GM12878 (cell line): Measurements from ENCODE around the gene ARHGAP26. TPM values are rescaled to one million over a fixed set of nuclear protein-coding genes. Genes with fewer than 3 reads are reported as not detected.

Experiments used
- BCL11A ChIP-seq: IDR thresholded peaks from 2 replicates; pipeline ENCODE4 v1.6.1; 2011; ENCODE audit warnings: low read depth, low read length
- CREM ChIP-seq: IDR thresholded peaks from 2 replicates; pipeline ENCODE4 v1.6.1; 2014; ENCODE audit warnings: antibody characterized with exemption, low read depth
- IRF5 ChIP-seq: fragments of 450-650 bp; IDR thresholded peaks from 2 replicates; pipeline ENCODE4 v1.6.1; 2017; ENCODE audit warnings: borderline replicate concordance
- MLLT1 ChIP-seq: fragments of 450-650 bp; IDR thresholded peaks from 2 replicates; pipeline ENCODE4 v1.6.1; 2016; ENCODE audit warnings: mild to moderate bottlenecking
- NR2C1 ChIP-seq: fragments of 450-650 bp; IDR thresholded peaks from 2 replicates; pipeline ENCODE4 v1.6.1; 2017; ENCODE audit warnings: antibody characterized with exemption, mild to moderate bottlenecking, moderate library complexity
- PBX3 ChIP-seq: IDR thresholded peaks from 2 replicates; pipeline ENCODE4 v1.6.1; 2011; ENCODE audit warnings: mild to moderate bottlenecking, low read depth, low read length, moderate library complexity; ENCODE audit not compliant: insufficient replicate concordance
- TAF1 ChIP-seq: IDR thresholded peaks from 2 replicates; pipeline ENCODE4 v1.6.1; 2011; ENCODE audit warnings: mild to moderate bottlenecking, low read depth, low read length, borderline replicate concordance
- TCF12 ChIP-seq: IDR thresholded peaks from 2 replicates; pipeline ENCODE4 v1.6.1; 2011; ENCODE audit warnings: low read depth, mild to moderate bottlenecking, low read length
- WRNIP1 ChIP-seq: IDR thresholded peaks from 2 replicates; pipeline ENCODE4 v1.6.1; 2011; ENCODE audit warnings: low read depth, low read length, improper control_type of control experiment, borderline replicate concordance
- ZBED1 ChIP-seq: IDR thresholded peaks from 2 replicates; pipeline ENCODE4 v1.6.1; 2016; ENCODE audit warnings: borderline replicate concordance
- ZNF687 ChIP-seq: fragments of 450-650 bp; IDR thresholded peaks from 2 replicates; pipeline ENCODE4 v1.6.1; 2017; ENCODE audit warnings: mild to moderate bottlenecking, moderate library complexity
- polyA plus RNA-seq, 11 experiments: library from polyadenylated mRNA; depleted of rRNA in 4 of 11; unstranded in 6 of 11; stranded (reverse) in 5 of 11; fragments of >200 nt; fragmentation: Nextera tagmentation in 4 of 11; fragmentation: Illumina TruSeq in 1 of 11; extraction: Ambion mirVana in 4 of 11; extraction: Trizol in 1 of 11; gene quantifications; 1 replicate in 1 of 11; 2 replicates in 10 of 11; pipeline versions ENCODE4 v1.2.1 to v1.2.3, GENCODE V29; 2011 to 2016; ENCODE audit warnings: inconsistent platforms in 2 of 11, missing spikeins in 2 of 11, low read depth in 1 of 11
- total RNA-seq, 4 experiments: library from RNA; depleted of rRNA in 3 of 4; stranded (reverse); fragments of >200 nt in 3 of 4; fragmentation: Illumina TruSeq in 1 of 4; extraction: Trizol in 1 of 4; gene quantifications; 2 replicates each; pipeline versions ENCODE4 v1.2.1 to v1.2.3, GENCODE V29; 2013 to 2021

ARHGAP26 gene
- total and polyA plus RNA-seq, 10 of the 15 experiments (the other 5 are each of a cell fraction or from before 2014, with no cell fraction given) = 9.4 to 41.5 (median 19.3) TPM

GRCh38 chr5:143217804-143218160, 447.6 kb downstream of the ARHGAP26 start (continued):
- TF ChIP-seq IRF5 (no peak), TAF1 (peak; percentile 44; the same call in 1 of the 2 replicates), BCL11A (peak; percentile 58; the same call in 1 of the 2 replicates), CREM (peak; percentile 71), WRNIP1 (no peak), MLLT1 (peak; percentile 14; the same call in 1 of the 2 replicates), PBX3 (peak; percentile 79), ZNF687 (peak; percentile 95), TCF12 (peak; percentile 86), NR2C1 (peak; percentile 46), ZBED1 (peak; percentile 72; the same call in 1 of the 2 replicates)
